ENCODE results near the gene PACRG. TPM values are rescaled to one million over a fixed set of nuclear protein-coding genes. Genes with fewer than 3 reads are reported as not detected.

The PACRG gene
- total RNA-seq, 2 experiments from 2014 or later = 0.66 to 0.81 TPM

GRCh38 chr6:162854734-162855191 is 127.0 kb downstream of the PACRG start:
- DNase-seq (no peak), ATAC-seq (ENCODE audit: poor library complexity) (no peak)
- intact Hi-C loops (cut with DNase I, micrococcal nuclease) = no loop called here
- no peaks in the 10 kb centered on the region for H3K4me1 Mint-ChIP-seq (ENCODE audit: low read depth)
- Histone ChIP-seq H3K4me1 (ENCODE audit: insufficient read depth, low read length) (no peaks in the 10 kb centered on the region), H3K9me3 (ENCODE audit: control insufficient read depth in 1 of 2, insufficient read depth in 1 of 2, low read length in 2 of 2) (peaks cover 0 to 4% of the 10 kb centered on the region in 2 experiments), H3K4me3 (ENCODE audit: low read length) (no peak overlapping the region), H3K27me3 (ENCODE audit: control insufficient read depth in 1 of 2, insufficient read depth in 2 of 2, low read length in 2 of 2) (no peaks in the 10 kb centered on the region), H3K36me3 (ENCODE audit: insufficient read depth, low read length) (no peaks in the 10 kb centered on the region), H3K27ac (ENCODE audit: low read depth in 1 of 2, low read length in 2 of 2) (no peak overlapping the region)
- TF ChIP-seq, protein P1, sequence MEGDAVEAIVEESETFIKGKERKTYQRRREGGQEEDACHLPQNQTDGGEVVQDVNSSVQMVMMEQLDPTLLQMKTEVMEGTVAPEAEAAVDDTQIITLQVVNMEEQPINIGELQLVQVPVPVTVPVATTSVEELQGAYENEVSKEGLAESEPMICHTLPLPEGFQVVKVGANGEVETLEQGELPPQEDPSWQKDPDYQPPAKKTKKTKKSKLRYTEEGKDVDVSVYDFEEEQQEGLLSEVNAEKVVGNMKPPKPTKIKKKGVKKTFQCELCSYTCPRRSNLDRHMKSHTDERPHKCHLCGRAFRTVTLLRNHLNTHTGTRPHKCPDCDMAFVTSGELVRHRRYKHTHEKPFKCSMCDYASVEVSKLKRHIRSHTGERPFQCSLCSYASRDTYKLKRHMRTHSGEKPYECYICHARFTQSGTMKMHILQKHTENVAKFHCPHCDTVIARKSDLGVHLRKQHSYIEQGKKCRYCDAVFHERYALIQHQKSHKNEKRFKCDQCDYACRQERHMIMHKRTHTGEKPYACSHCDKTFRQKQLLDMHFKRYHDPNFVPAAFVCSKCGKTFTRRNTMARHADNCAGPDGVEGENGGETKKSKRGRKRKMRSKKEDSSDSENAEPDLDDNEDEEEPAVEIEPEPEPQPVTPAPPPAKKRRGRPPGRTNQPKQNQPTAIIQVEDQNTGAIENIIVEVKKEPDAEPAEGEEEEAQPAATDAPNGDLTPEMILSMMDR (IDR thresholded peaks at IDR 0.05) = no peak
- H3K9me3 Mint-ChIP-seq = peaks cover 2% of the 10 kb centered on the region
- POLR2A ChIA-PET = no interaction called here
- CTCF ChIA-PET = no interaction called here
- H3K27ac Mint-ChIP-seq = no peak overlapping the region
- H3K27me3 Mint-ChIP-seq = no peaks in the 10 kb centered on the region
- H3K4me3 Mint-ChIP-seq = no peak overlapping the region
- no peaks in the 10 kb centered on the region for H3K36me3 Mint-ChIP-seq (ENCODE audit: low read depth)

DNA sequence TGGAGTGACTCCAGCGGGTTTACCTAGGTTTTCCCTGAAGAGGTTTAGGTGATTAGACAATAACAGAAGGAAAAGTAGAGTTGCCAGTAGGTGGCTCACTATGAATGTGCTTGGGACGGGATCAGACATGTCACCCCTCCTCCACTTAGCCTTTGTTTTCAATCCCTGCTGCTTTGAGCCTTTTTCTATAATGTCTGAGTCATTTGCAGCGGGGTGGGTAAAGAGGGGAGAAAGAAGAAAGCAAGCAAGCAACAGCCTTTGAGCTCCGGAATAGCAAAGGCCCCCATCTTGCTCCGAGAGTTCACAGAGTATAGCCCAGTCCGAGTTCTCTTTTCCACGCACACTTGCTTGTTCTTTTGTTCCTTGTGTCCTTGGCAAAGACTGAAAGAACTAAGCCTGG is 129.1 kb downstream of the PACRG start:
- POLR2A ChIA-PET = no interaction called here
- no peaks in the 10 kb centered on the region for H3K4me1 ChIP-seq (ENCODE audit: insufficient read depth, low read length)
- CTCF ChIA-PET = no interaction called here
- no peak for ATAC-seq (ENCODE audit: poor library complexity)
- peaks cover 0 to 4% of the 10 kb centered on the region in 2 experiments for H3K9me3 ChIP-seq (ENCODE audit: control insufficient read depth in 1 of 2, insufficient read depth in 1 of 2, low read length in 2 of 2)
- no peaks in the 10 kb centered on the region for H3K27me3 Mint-ChIP-seq
- H3K36me3 ChIP-seq (ENCODE audit: insufficient read depth, low read length) = no peaks in the 10 kb centered on the region
- no peak overlapping the region for H3K27ac ChIP-seq (ENCODE audit: low read depth in 1 of 2, low read length in 2 of 2)
- no peak overlapping the region for H3K4me3 ChIP-seq (ENCODE audit: low read length)
- no peak overlapping the region for H3K4me3 Mint-ChIP-seq
- TF ChIP-seq, protein P1 (IDR thresholded peaks at IDR 0.05) = no peak
- H3K9me3 Mint-ChIP-seq = peaks cover 2% of the 10 kb centered on the region
- no peaks in the 10 kb centered on the region for H3K4me1 Mint-ChIP-seq (ENCODE audit: low read depth)
- no peaks in the 10 kb centered on the region for H3K27me3 ChIP-seq (ENCODE audit: control insufficient read depth in 1 of 2, insufficient read depth in 2 of 2, low read length in 2 of 2)
- no peak overlapping the region for H3K27ac Mint-ChIP-seq
- intact Hi-C loops (cut with DNase I, micrococcal nuclease) = no loop called here
- DNase-seq = no peak
- H3K36me3 Mint-ChIP-seq (ENCODE audit: low read depth) = no peaks in the 10 kb centered on the region

DNA sequence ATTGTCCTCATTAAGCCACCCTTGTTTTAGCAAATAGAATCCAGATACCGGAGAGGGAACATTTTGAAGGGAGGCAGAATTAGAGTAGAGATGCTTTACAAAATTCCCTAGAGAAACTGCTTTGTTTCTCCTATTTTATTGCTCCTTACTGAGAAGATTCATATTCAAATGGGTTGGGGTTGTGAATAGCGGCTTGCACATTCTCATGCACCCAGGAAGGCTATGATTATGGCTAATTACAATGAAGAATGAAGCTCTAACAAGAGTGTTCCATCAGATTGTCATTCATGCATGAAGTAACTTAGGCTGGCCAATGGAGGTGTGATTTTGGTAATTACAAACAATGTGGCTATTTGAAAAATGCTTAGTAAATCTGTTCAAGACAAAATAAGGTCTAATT is 129.6 kb downstream of the PACRG start:
- peaks cover 0 to 4% of the 10 kb centered on the region in 2 experiments for H3K9me3 ChIP-seq (ENCODE audit: control insufficient read depth in 1 of 2, insufficient read depth in 1 of 2, low read length in 2 of 2)
- no peaks in the 10 kb centered on the region for H3K4me1 ChIP-seq (ENCODE audit: insufficient read depth, low read length)
- no peaks in the 10 kb centered on the region for H3K36me3 ChIP-seq (ENCODE audit: insufficient read depth, low read length)
- no peak for DNase-seq
- no peak overlapping the region for H3K27ac Mint-ChIP-seq
- no peaks in the 10 kb centered on the region for H3K27me3 Mint-ChIP-seq
- no peak for ATAC-seq (ENCODE audit: poor library complexity)
- intact Hi-C loops (cut with DNase I, micrococcal nuclease) = no loop called here
- H3K27ac ChIP-seq (ENCODE audit: low read depth in 1 of 2, low read length in 2 of 2) = no peak overlapping the region
- H3K4me3 ChIP-seq (ENCODE audit: low read length) = no peak overlapping the region
- no peaks in the 10 kb centered on the region for H3K4me1 Mint-ChIP-seq (ENCODE audit: low read depth)
- ChIA-PET CTCF (no interaction called here), POLR2A (no interaction called here)
- H3K27me3 ChIP-seq (ENCODE audit: control insufficient read depth in 1 of 2, insufficient read depth in 2 of 2, low read length in 2 of 2) = no peaks in the 10 kb centered on the region
- no peaks in the 10 kb centered on the region for H3K36me3 Mint-ChIP-seq (ENCODE audit: low read depth)
- H3K9me3 Mint-ChIP-seq = peaks cover 2% of the 10 kb centered on the region
- TF ChIP-seq, protein P1 (IDR thresholded peaks at IDR 0.05) = no peak
- H3K4me3 Mint-ChIP-seq = no peak overlapping the region
